GM12873 (cell line): ENCODE measurements around the gene ANKRD28.

Source experiments
- TF ChIP-seq, protein P1 (sequence below): IDR thresholded peaks from 2 replicates; pipeline ENCODE4 v1.5.1; 2012; ENCODE audit warnings: low read depth, mild to moderate bottlenecking, moderate library complexity, low read length, control low read depth; ENCODE audit not compliant: insufficient read depth; ENCODE audit errors: missing control alignments

The ANKRD28 gene

DNA sequence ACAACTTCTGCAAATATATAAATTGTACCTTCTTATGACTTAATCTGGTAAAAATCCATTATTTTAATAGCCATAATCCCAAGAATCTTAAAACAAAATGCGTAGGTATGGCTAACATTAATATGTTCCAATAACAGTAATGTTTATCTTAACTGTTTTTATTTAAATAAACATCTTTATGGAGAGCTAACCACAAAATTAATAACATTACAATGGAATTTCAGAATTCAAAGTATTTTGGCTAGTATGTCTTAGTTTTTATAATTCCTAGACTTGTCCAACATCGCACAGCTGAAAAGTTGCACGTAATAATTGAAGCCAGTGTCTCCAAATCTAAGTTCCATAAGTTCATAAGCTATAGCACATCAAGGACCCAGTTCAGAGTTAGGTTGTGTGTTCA, 47.6 kb downstream of the ANKRD28 start:
- TF ChIP-seq, protein P1, sequence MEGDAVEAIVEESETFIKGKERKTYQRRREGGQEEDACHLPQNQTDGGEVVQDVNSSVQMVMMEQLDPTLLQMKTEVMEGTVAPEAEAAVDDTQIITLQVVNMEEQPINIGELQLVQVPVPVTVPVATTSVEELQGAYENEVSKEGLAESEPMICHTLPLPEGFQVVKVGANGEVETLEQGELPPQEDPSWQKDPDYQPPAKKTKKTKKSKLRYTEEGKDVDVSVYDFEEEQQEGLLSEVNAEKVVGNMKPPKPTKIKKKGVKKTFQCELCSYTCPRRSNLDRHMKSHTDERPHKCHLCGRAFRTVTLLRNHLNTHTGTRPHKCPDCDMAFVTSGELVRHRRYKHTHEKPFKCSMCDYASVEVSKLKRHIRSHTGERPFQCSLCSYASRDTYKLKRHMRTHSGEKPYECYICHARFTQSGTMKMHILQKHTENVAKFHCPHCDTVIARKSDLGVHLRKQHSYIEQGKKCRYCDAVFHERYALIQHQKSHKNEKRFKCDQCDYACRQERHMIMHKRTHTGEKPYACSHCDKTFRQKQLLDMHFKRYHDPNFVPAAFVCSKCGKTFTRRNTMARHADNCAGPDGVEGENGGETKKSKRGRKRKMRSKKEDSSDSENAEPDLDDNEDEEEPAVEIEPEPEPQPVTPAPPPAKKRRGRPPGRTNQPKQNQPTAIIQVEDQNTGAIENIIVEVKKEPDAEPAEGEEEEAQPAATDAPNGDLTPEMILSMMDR, result no peak

DNA sequence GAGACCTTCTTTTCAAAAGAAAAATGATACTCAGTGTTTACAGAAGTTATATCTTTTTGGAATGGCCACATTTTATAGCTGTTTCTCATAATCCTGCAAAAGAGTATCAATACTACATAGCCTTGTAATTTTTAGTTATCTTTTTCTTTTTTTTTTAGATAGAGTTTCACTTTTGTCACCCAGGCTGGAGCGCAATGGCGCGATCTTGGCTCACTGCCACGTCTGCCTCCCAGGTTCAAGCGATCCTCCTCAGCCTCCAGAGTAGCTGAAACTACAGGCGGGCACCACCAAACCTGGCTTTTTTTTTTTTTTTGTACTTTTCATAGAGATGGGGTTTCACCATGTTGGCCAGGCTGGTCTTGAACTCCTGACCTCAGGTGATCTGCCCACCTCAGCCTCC, 53.6 kb downstream of the ANKRD28 start:
- TF ChIP-seq, protein P1, result no peak

DNA sequence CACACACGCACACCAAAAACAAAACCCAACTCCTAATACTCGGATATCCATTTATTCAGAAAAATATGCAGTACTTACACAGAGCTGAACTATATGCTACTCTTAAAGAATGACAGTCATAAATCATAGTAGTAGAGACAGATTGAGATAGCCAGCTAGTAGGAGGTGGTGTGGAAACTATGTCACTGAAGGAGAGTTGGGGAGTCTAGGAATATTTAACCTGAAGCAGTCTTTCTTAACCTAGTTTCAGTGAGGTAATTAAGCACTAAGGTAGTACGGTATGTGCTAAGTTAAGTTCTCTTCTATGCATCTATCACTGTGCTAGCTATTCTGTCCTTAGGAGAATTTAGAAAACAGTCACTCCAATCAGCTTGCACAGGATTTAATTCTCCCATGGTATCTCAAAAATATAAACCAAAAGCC, 54.2 kb downstream of the ANKRD28 start:
- TF ChIP-seq, protein P1, result no peak

DNA sequence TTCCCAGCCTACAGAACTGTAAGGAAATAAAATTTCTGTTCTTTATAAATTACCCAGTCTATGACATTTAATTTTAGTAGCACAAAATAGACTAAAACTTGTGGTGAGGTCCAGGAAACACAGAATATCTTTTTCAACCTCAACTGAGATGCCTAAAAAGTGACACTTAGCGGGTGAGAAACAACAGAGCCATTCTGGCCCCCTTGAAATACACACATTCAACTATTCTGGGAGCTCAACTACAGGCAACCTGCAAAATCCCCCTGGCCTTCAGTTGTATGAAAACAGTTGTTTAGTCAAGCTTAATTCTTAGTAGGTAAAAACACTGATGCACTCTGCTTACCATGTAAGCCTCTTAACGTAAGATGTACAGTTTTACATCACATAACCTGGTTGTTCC, 66.8 kb downstream of the ANKRD28 start:
- TF ChIP-seq, protein P1, result no peak

DNA sequence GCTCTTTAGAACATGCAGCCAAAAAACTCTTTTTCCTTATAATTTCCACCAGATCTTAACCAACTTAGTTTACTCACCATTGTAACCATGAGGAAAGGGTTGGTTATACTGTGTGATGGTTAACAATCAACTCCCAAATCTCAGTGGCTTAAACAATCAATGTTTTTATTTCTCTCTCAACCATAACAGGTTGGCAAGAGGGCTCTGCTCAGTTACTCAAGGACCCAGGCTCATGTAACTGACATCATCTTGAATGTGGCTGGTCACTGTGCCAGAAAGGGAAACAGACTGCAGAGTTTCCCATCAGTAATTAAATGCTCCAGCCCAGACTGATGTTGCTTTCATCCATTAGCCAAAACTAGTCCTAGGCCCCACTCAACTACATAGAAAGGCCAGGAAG, 69.0 kb downstream of the ANKRD28 start:
- TF ChIP-seq, protein P1, result no peak

DNA sequence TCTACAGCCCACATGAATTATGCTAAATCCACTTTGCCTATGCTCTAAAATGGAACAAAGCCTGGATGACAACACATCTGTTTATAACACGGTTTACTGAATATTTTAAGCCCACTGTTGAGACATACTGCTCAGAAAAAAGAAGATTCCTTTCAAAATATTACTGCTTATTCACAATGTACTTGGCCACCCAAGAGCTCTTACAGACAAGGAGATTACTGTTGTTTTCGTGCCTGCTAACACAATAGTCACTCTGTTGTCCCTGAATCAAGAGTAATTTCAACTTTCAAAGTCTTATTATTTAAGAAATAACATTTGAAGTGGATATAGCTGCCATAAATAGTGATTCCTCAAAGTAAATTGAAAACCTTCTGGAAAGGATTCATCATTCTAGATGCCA, 70.9 kb downstream of the ANKRD28 start:
- TF ChIP-seq, protein P1, result no peak

GRCh38 chr3:15726043-15726442, 71.7 kb downstream of the ANKRD28 start:
- TF ChIP-seq, protein P1, result no peak
